ENCODE data around the gene ARHGEF12.

The ARHGEF12 gene

GRCh38 chr11:120432056-120433018 lies 96.1 kb downstream of the ARHGEF12 start:
- DNase-seq, result no peak

GRCh38 chr11:120441592-120441991 lies 105.4 kb downstream of the ARHGEF12 start:
- no peak for DNase-seq

GRCh38 chr11:120442031-120442430 lies 105.8 kb downstream of the ARHGEF12 start:
- DNase-seq, result no peak

GRCh38 chr11:120446802-120447201 lies 110.6 kb downstream of the ARHGEF12 start:
- DNase-seq, result no peak

GRCh38 chr11:120448240-120448639 lies 112.0 kb downstream of the ARHGEF12 start:
- no peak for DNase-seq

- DNase-seq, result no peak
Observed at GRCh38 chr11:120455487-120455886, 119.3 kb downstream of the ARHGEF12 start.

GRCh38 chr11:120457996-120458395 lies 121.8 kb downstream of the ARHGEF12 start:
- DNase-seq, result no peak

- DNase-seq, result no peak
Observed at GRCh38 chr11:120462825-120463224, 126.6 kb downstream of the ARHGEF12 start.

GRCh38 chr11:120465921-120466534 lies 129.8 kb downstream of the ARHGEF12 start:
- no peak for DNase-seq

GRCh38 chr11:120467627-120468026 lies 131.4 kb downstream of the ARHGEF12 start:
- no peak for DNase-seq

GRCh38 chr11:120471131-120471530 lies 134.9 kb downstream of the ARHGEF12 start:
- DNase-seq, result no peak

GRCh38 chr11:120471994-120472393 lies 135.8 kb downstream of the ARHGEF12 start:
- no peak for DNase-seq

GRCh38 chr11:120473503-120473902 lies 137.3 kb downstream of the ARHGEF12 start:
- DNase-seq, result no peak

GRCh38 chr11:120482149-120482548 lies 145.9 kb downstream of the ARHGEF12 start:
- DNase-seq, result no peak

- no peak for DNase-seq
Observed at GRCh38 chr11:120484722-120485121, 148.5 kb downstream of the ARHGEF12 start.

GRCh38 chr11:120486138-120486537 lies 149.9 kb downstream of the ARHGEF12 start:
- no peak for DNase-seq

GRCh38 chr11:120489799-120490198 lies 153.6 kb downstream of the ARHGEF12 start:
- no peak for DNase-seq

GRCh38 chr11:120492486-120492885 lies 156.3 kb downstream of the ARHGEF12 start:
- DNase-seq, result no peak

GRCh38 chr11:120494595-120494994 lies 158.4 kb downstream of the ARHGEF12 start:
- DNase-seq, result no peak

- no peak for DNase-seq
Observed at GRCh38 chr11:120499088-120499487, 162.9 kb downstream of the ARHGEF12 start.

- DNase-seq, result no peak
Observed at GRCh38 chr11:120499859-120500258, 163.6 kb downstream of the ARHGEF12 start.

GRCh38 chr11:120500414-120501071 lies 164.3 kb downstream of the ARHGEF12 start:
- DNase-seq, result no peak

- DNase-seq, result no peak
Observed at GRCh38 chr11:120501440-120501839, 165.2 kb downstream of the ARHGEF12 start.

Data from central memory CD4-positive, alpha-beta T cell (primary cell).